SKM-1 (cell line): ENCODE results near the gene LASP1.
A peak's percentile ranks its signal among the peaks of the same experiment; 100 is the strongest.
"Not testable (repeated sequence)": the region's sequence is repeated elsewhere in the genome, so short reads cannot be mapped to it uniquely, and the experiment has no call there.

Experiments used
- DNase-seq: peaks from one replicate; lab custom pipeline; 2025; ENCODE audit not compliant: unreplicated experiment; lab: John Stamatoyannopoulos, UW

Gene LASP1

GRCh38 chr17:38925263-38925995 is 55.6 kb downstream of the LASP1 start, which contains the start of gene LASP1NB:
LASP1NB (plus strand) TSS chr17:38925614.
- DNase-seq: no peak

- DNase-seq: peak; percentile 93
Measured at GRCh38 chr17:38926293-38927070, 56.6 kb downstream of the LASP1 start.

GRCh38 chr17:38930782-38931181 is 60.9 kb downstream of the LASP1 start:
- not testable (repeated sequence) for DNase-seq

GRCh38 chr17:38933962-38934361 is 64.1 kb downstream of the LASP1 start:
- not testable (repeated sequence) for DNase-seq

GRCh38 chr17:38939987-38940386 is 70.1 kb downstream of the LASP1 start:
- DNase-seq: no peak

- DNase-seq: no peak
Measured at GRCh38 chr17:38940404-38940803, 70.5 kb downstream of the LASP1 start.

GRCh38 chr17:38942696-38943334 is 73.0 kb downstream of the LASP1 start:
- DNase-seq: no peak

- DNase-seq: no peak
Measured at GRCh38 chr17:38943607-38944006, 73.7 kb downstream of the LASP1 start.

- DNase-seq: no peak
Measured at GRCh38 chr17:38947189-38947588, 77.3 kb downstream of the LASP1 start.

- DNase-seq: not testable (repeated sequence)
Measured at GRCh38 chr17:38953800-38954199, 83.9 kb downstream of the LASP1 start.

- no peak for DNase-seq
Measured at GRCh38 chr17:38958326-38958725, 88.5 kb downstream of the LASP1 start.

- no peak for DNase-seq
Measured at GRCh38 chr17:38958756-38959155, 88.9 kb downstream of the LASP1 start.

GRCh38 chr17:38959508-38959907 is 89.7 kb downstream of the LASP1 start:
- no peak for DNase-seq

- DNase-seq: no peak
Measured at GRCh38 chr17:38960402-38960801, 90.5 kb downstream of the LASP1 start.

- no peak for DNase-seq
Measured at GRCh38 chr17:38961413-38961812, 91.6 kb downstream of the LASP1 start.

- no peak for DNase-seq
Measured at GRCh38 chr17:38967290-38967738, 97.5 kb downstream of the LASP1 start, which contains the start of gene FBXO47. FBXO47 (minus strand) TSS chr17:38967403; CDS start chr17:38963025, 4,378 bp downstream.

GRCh38 chr17:38969281-38969680 is 99.4 kb downstream of the LASP1 start:
- no peak for DNase-seq

- DNase-seq: no peak
Measured at GRCh38 chr17:38970128-38970527, 100.3 kb downstream of the LASP1 start.

GRCh38 chr17:38970804-38971203 is 100.9 kb downstream of the LASP1 start:
- no peak for DNase-seq
